DND-41 (cell line): ENCODE data around the gene MACROD2.

ENCODE experiments used
- ATAC-seq: fragments of 200-7000 bp; cut with Tn5 transposase; 3 replicates; pipeline ENCODE4 v1.9.1; 2021; ENCODE audit warnings: low read depth; ENCODE audit not compliant: insufficient read depth
- DNase-seq: peaks from one replicate; pipeline ENCODE4 v3.0.0-alpha.2; 2020
- H2AFZ ChIP-seq: 2 replicates; pipeline ENCODE4 v1.6.0; 2012; ENCODE audit warnings: low read depth, low read length
- H3K27ac ChIP-seq: 2 replicates; pipeline ENCODE4 v1.5.1; 2012; ENCODE audit warnings: low read length, inconsistent platforms
- H3K27me3 ChIP-seq: fragments of 200-600 bp; sonication (generic); 2 replicates; pipeline ENCODE4 v1.6.0; 2012; ENCODE audit warnings: low read length, mild to moderate bottlenecking, inconsistent platforms; ENCODE audit not compliant: insufficient read depth, poor library complexity
- H3K36me3 ChIP-seq: 2 replicates; pipeline ENCODE4 v1.5.1; 2012; ENCODE audit warnings: low read length, inconsistent platforms; ENCODE audit not compliant: insufficient read depth
- H3K4me1 ChIP-seq: 2 replicates; pipeline ENCODE4 v1.5.1; 2012; ENCODE audit warnings: mild to moderate bottlenecking, low read length; ENCODE audit not compliant: insufficient read depth
- H3K4me2 ChIP-seq: 2 replicates; pipeline ENCODE4 v1.6.0; 2012; ENCODE audit warnings: mild to moderate bottlenecking, moderate library complexity, low read length, inconsistent platforms; ENCODE audit not compliant: insufficient read depth
- H3K4me3 ChIP-seq, 2 experiments: fragments of 200-600 bp in 1 of 2; shearing (Covaris generic) in 1 of 2; 2 replicates each; pipeline ENCODE4 v1.5.1; 2012 to 2016; ENCODE audit warnings: inconsistent platforms in 2 of 2, low read length in 2 of 2, mild to moderate bottlenecking in 2 of 2, low read depth in 1 of 2, moderate library complexity in 1 of 2
- H3K79me2 ChIP-seq: 2 replicates; pipeline ENCODE4 v1.6.0; 2012; ENCODE audit warnings: low read length, inconsistent platforms; ENCODE audit not compliant: insufficient read depth
- H3K9ac ChIP-seq: 2 replicates; pipeline ENCODE4 v1.6.0; 2012; ENCODE audit warnings: low read depth, mild to moderate bottlenecking, inconsistent platforms, low read length, moderate library complexity
- H3K9me3 ChIP-seq: 2 replicates; pipeline ENCODE4 v1.5.1; 2012; ENCODE audit warnings: low read length, moderate library complexity, mild to moderate bottlenecking, inconsistent platforms; ENCODE audit not compliant: insufficient read depth, severe bottlenecking
- H4K20me1 ChIP-seq: 2 replicates; pipeline ENCODE4 v1.6.0; 2012; ENCODE audit warnings: low read length; ENCODE audit not compliant: insufficient read depth
- CTCF ChIP-seq: IDR thresholded peaks from 2 replicates; pipeline ENCODE4 v1.5.1; 2012; ENCODE audit warnings: borderline replicate concordance, low read length, moderate library complexity, mild to moderate bottlenecking; ENCODE audit not compliant: poor library complexity, severe bottlenecking; ENCODE audit errors: extremely low read depth
- EZH2 ChIP-seq: IDR thresholded peaks from 3 replicates; pipeline ENCODE4 v1.6.1; 2012; ENCODE audit warnings: borderline replicate concordance, low read depth, mild to moderate bottlenecking, moderate library complexity, low read length, inconsistent platforms; ENCODE audit not compliant: severe bottlenecking

MACROD2 gene

GRCh38 chr20:14495066-14495465 is 499.8 kb downstream of the MACROD2 start:
- ATAC-seq, result no peak
- H2AFZ ChIP-seq, result no peak overlapping the region

GRCh38 chr20:14497004-14497403 is 501.7 kb downstream of the MACROD2 start:
- ATAC-seq (no peak), DNase-seq (no peak)
- H3K79me2 ChIP-seq, result no peaks in the 10 kb centered on the region
- no peaks in the 10 kb centered on the region for H3K4me1 ChIP-seq
- no peak overlapping the region for H3K4me3 ChIP-seq
- TF ChIP-seq EZH2, result no peak
- H3K36me3 ChIP-seq, result no peaks in the 10 kb centered on the region
- no peak overlapping the region for H2AFZ ChIP-seq
- H3K9ac ChIP-seq, result no peak overlapping the region
- no peaks in the 10 kb centered on the region for H3K9me3 ChIP-seq
- H3K27me3 ChIP-seq, result peaks cover 4% of the 10 kb centered on the region
- no peaks in the 10 kb centered on the region for H4K20me1 ChIP-seq
- no peak overlapping the region for H3K27ac ChIP-seq
- no peak overlapping the region for H3K4me2 ChIP-seq

More at GRCh38 chr20:14495066-14495465, 499.8 kb downstream of the MACROD2 start:
- TF ChIP-seq EZH2, result no peak
- H3K9ac ChIP-seq, result no peak overlapping the region
- no peak overlapping the region for H3K4me3 ChIP-seq
- no peak overlapping the region for H3K27ac ChIP-seq
- no peaks in the 10 kb centered on the region for H3K36me3 ChIP-seq
- H3K4me1 ChIP-seq, result no peaks in the 10 kb centered on the region
- H4K20me1 ChIP-seq, result no peaks in the 10 kb centered on the region
- peaks cover 4% of the 10 kb centered on the region for H3K27me3 ChIP-seq
- no peak for DNase-seq
- no peaks in the 10 kb centered on the region for H3K79me2 ChIP-seq
- no peak overlapping the region for H3K4me2 ChIP-seq
- no peaks in the 10 kb centered on the region for H3K9me3 ChIP-seq

GRCh38 chr20:14498772-14499171 is 503.5 kb downstream of the MACROD2 start:
- no peak for ATAC-seq

GRCh38 chr20:14505476-14505875 is 510.2 kb downstream of the MACROD2 start:
- Histone ChIP-seq H3K4me2 (no peak overlapping the region), H3K27me3 (peaks cover 3% of the 10 kb centered on the region), H3K27ac (no peak overlapping the region), H3K36me3 (no peaks in the 10 kb centered on the region), H3K9ac (no peak overlapping the region), H3K79me2 (no peaks in the 10 kb centered on the region), H3K4me1 (no peaks in the 10 kb centered on the region), H3K4me3 (no peak overlapping the region), H2AFZ (no peak overlapping the region), H3K9me3 (no peaks in the 10 kb centered on the region), H4K20me1 (no peaks in the 10 kb centered on the region)
- DNase-seq, result no peak
- ATAC-seq, result no peak
- TF ChIP-seq CTCF (no peak), EZH2 (no peak)

More at GRCh38 chr20:14498772-14499171, 503.5 kb downstream of the MACROD2 start:
- no peak for TF ChIP-seq CTCF
- no peak for TF ChIP-seq EZH2
- no peak overlapping the region for H2AFZ ChIP-seq
- H3K27me3 ChIP-seq, result peaks cover 1% of the 10 kb centered on the region
- H3K9me3 ChIP-seq, result no peaks in the 10 kb centered on the region
- no peaks in the 10 kb centered on the region for H3K4me1 ChIP-seq
- no peak overlapping the region for H3K9ac ChIP-seq
- H3K36me3 ChIP-seq, result no peaks in the 10 kb centered on the region
- DNase-seq, result no peak
- no peak overlapping the region for H3K27ac ChIP-seq
- H3K4me2 ChIP-seq, result no peak overlapping the region
- H3K4me3 ChIP-seq, result no peak overlapping the region
- H4K20me1 ChIP-seq, result no peaks in the 10 kb centered on the region
- H3K79me2 ChIP-seq, result no peaks in the 10 kb centered on the region
